BE2C (cell line): Measurements from ENCODE around the gene TRPM3.

Experiments used
- DNase-seq: peaks from one replicate; pipeline ENCODE4 v3.0.0-alpha.2; 2020
- H3K27me3 ChIP-seq: fragments of 250-450 bp; sonication (Bioruptor Pico); 2 replicates; pipeline ENCODE4 v1.5.1; 2020; ENCODE audit warnings: mild to moderate bottlenecking
- H3K36me3 ChIP-seq: fragments of 250-450 bp; sonication (Bioruptor Pico); 2 replicates; pipeline ENCODE4 v1.5.1; 2020; ENCODE audit warnings: mild to moderate bottlenecking
- H3K4me1 ChIP-seq: fragments of 250-450 bp; sonication (Bioruptor Pico); 2 replicates; pipeline ENCODE4 v1.5.1; 2020
- H3K4me3 ChIP-seq: 2 replicates; pipeline ENCODE4 v1.5.1; 2011; ENCODE audit warnings: low read depth, low read length
- H3K9me3 ChIP-seq: fragments of 250-450 bp; sonication (Bioruptor Pico); 2 replicates; pipeline ENCODE4 v1.5.1; 2020
- CTCF ChIP-seq: IDR thresholded peaks from 2 replicates; pipeline ENCODE4 v1.5.1; 2012; ENCODE audit warnings: mild to moderate bottlenecking, low read depth, low read length

TRPM3 gene

DNA sequence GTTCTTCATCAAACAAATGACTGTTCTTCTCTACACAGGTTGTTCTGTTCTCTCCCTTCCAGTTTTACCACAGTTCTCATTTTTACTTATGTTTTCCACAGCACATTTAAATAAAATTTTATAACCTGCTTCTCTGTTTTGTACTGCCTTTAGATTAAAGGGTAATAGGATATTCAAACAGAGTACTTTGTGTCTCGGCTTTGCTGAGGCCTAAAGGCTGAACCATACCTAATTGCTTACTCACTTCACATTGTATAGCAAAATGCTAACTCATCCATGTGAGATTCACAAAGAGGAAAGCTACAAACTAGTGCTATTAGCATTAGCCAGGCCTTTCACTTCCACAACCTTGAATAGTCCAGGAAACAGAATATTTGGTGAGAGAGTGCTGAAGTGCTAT is 200.3 kb downstream of the TRPM3 start:
- DNase-seq, result no peak
- Histone ChIP-seq H3K9me3 (no peaks in the 10 kb centered on the region), H3K4me1 (no peaks in the 10 kb centered on the region; the same call in 1 of the 2 replicates), H3K27me3 (no peaks in the 10 kb centered on the region), H3K4me3 (no peak overlapping the region), H3K36me3 (no peaks in the 10 kb centered on the region)
- no peak for TF ChIP-seq CTCF

DNA sequence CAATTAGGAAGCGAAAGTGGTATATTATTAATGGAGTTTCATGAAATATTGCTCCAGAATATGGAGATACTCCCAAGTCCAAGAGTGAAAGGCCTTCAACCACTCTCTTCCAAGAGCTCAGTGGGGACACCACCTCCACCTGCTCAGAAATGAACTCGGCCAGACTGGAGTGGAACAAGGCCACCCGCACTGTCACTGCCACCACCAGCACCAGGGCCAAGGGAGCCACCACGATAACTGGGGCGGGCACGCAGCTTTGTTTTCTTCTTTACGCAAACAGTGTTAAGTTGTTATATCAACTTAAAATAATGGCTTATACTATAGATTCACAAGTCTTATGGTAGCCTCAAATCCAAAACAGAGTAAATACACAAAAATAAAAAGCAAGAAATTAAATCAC is 204.1 kb downstream of the TRPM3 start:
- H3K27me3 ChIP-seq, result no peaks in the 10 kb centered on the region
- no peak for TF ChIP-seq CTCF
- DNase-seq, result no peak
- H3K36me3 ChIP-seq, result no peaks in the 10 kb centered on the region
- no peaks in the 10 kb centered on the region for H3K9me3 ChIP-seq
- no peaks in the 10 kb centered on the region for H3K4me1 ChIP-seq
- no peak overlapping the region for H3K4me3 ChIP-seq

DNA sequence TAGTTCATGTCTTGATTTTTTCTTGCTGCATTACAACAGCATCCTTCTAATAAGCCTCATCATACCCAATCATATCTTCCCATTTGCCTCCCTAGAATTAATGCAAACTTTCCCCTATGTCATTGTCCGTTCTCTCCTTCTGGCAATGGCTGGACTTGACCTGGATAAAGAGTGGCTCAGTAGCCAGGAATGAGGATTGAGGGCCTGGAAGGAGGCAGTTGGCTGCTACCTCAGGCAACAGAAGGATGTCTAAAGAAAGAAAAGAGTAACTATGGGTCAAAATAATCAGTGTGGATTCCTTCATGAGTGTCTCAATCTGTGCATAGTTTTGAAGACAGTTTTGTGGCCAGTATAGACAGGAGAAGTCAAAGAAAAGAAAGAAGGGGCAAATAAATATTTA is 209.6 kb downstream of the TRPM3 start:
- no peak for DNase-seq
- Histone ChIP-seq H3K27me3 (no peaks in the 10 kb centered on the region), H3K4me1 (no peaks in the 10 kb centered on the region), H3K9me3 (no peaks in the 10 kb centered on the region), H3K36me3 (no peaks in the 10 kb centered on the region), H3K4me3 (no peak overlapping the region)
- TF ChIP-seq CTCF, result no peak

DNA sequence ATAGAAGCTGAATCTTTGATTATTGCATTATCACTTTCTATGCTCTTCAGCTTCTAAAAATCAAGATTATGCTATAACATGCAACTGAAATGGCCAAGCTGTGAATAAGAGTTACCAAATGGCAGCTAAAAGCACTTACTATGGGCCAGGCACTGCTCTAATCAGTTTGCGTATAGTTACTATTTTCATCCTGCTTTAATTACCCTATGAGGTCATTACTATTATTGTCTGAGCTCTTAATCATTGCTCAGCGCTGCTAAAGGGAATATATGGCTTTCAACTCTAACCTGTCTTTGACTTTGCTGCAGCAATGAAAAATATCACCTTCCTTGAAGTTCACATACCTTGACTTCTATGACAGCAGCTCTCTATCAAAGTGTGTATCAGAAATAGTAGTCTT is 210.8 kb downstream of the TRPM3 start:
- no peaks in the 10 kb centered on the region for H3K27me3 ChIP-seq
- H3K9me3 ChIP-seq, result no peaks in the 10 kb centered on the region
- DNase-seq, result no peak
- no peak for TF ChIP-seq CTCF
- no peaks in the 10 kb centered on the region for H3K36me3 ChIP-seq
- H3K4me1 ChIP-seq, result no peaks in the 10 kb centered on the region
- no peak overlapping the region for H3K4me3 ChIP-seq

DNA sequence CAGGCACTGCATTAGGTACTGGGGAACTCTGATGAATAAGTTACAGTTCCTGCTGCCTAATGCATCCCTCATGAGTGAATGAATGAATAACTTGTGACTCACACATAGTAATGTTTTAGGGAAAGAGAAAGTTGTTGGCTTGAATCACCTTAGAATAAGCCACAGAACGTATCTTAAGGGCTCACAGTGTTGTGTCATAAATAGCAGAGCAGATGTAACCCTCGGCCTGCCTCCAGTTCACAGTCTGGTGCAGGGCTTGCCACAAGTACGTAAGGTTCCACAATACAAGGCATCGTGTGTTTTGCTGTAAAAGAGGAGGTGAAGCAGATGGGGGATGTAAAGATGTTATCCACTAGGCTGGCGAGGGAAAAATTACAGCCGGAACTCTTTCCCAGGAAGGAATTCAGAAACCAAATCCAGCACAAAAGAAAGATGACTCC is 218.7 kb downstream of the TRPM3 start:
- no peaks in the 10 kb centered on the region for H3K4me1 ChIP-seq
- TF ChIP-seq CTCF, result no peak
- no peaks in the 10 kb centered on the region for H3K27me3 ChIP-seq
- no peak for DNase-seq
- H3K4me3 ChIP-seq, result no peak overlapping the region
- no peaks in the 10 kb centered on the region for H3K9me3 ChIP-seq
- H3K36me3 ChIP-seq, result no peaks in the 10 kb centered on the region

GRCh38 chr9:70902171-70902570 is 219.2 kb downstream of the TRPM3 start:
- no peak for TF ChIP-seq CTCF
- H3K27me3 ChIP-seq, result no peaks in the 10 kb centered on the region
- no peak for DNase-seq
- no peaks in the 10 kb centered on the region for H3K36me3 ChIP-seq
- no peak overlapping the region for H3K4me3 ChIP-seq
- no peaks in the 10 kb centered on the region for H3K9me3 ChIP-seq
- H3K4me1 ChIP-seq, result no peaks in the 10 kb centered on the region
